Measurements from ENCODE around the gene SDF4. TPM values are rescaled to one million over a fixed set of nuclear protein-coding genes. Genes with fewer than 3 reads are reported as not detected.

Gene SDF4
- total and polyA plus RNA-seq, 7 donors: 33.0 to 181 (median 79.6) TPM

GRCh38 chr1:1181129-1181937 lies 50.5 kb downstream of the SDF4 start:
- Histone ChIP-seq H3K27me3 (peaks cover under 1 to 44% (median 41%) of the 10 kb centered on the region in 3 donors), H3K4me1 (no peaks in the 10 kb centered on the region), H3K27ac (no peak overlapping the region), H3K36me3 (no peaks in the 10 kb centered on the region), H3K9me3 (no peaks in the 10 kb centered on the region), H3K4me3 (no peak overlapping the region)
- WGBS, 2 donors: 90 to 91% methylated on average over 26 of the region's 26 CpGs
- intact Hi-C loops (cut with DNase I): no loop called here
- TF ChIP-seq POLR2A (IDR thresholded peaks at IDR 0.05) (no peak), CTCF (IDR thresholded peaks at IDR 0.05) (no peak), EP300 (IDR thresholded peaks at IDR 0.05) (no peak), POLR2AphosphoS5 (IDR thresholded peaks at IDR 0.05) (no peak)
- no peak for DNase-seq

- intact Hi-C loops (cut with DNase I): no loop called here
- H3K36me3 ChIP-seq: no peaks in the 10 kb centered on the region
- no peak for TF ChIP-seq EP300 (IDR thresholded peaks at IDR 0.05)
- no peak for TF ChIP-seq POLR2A (IDR thresholded peaks at IDR 0.05)
- TF ChIP-seq CTCF (IDR thresholded peaks at IDR 0.05): no peak
- no peak for TF ChIP-seq POLR2AphosphoS5 (IDR thresholded peaks at IDR 0.05)
- peaks cover 3 to 55% (median 45%) of the 10 kb centered on the region in 3 donors for H3K27me3 ChIP-seq
- 85 to 87% methylated on average over 51 of the region's 51 CpGs for WGBS, 2 donors
- H3K4me1 ChIP-seq: no peaks in the 10 kb centered on the region
- no peaks in the 10 kb centered on the region for H3K9me3 ChIP-seq
- no peak overlapping the region for H3K27ac ChIP-seq
- H3K4me3 ChIP-seq: no peak overlapping the region
- DNase-seq: no peak
Measured at GRCh38 chr1:1179983-1180861, 51.6 kb downstream of the SDF4 start.

GRCh38 chr1:1179346-1179982 lies 52.3 kb downstream of the SDF4 start:
- TF ChIP-seq EP300 (IDR thresholded peaks at IDR 0.05): no peak
- no peak for TF ChIP-seq POLR2A (IDR thresholded peaks at IDR 0.05)
- TF ChIP-seq CTCF (IDR thresholded peaks at IDR 0.05): no peak
- no peak for TF ChIP-seq POLR2AphosphoS5 (IDR thresholded peaks at IDR 0.05)
- intact Hi-C loops (cut with DNase I): no loop called here
- H3K27me3 ChIP-seq: peaks cover 3 to 61% (median 48%) of the 10 kb centered on the region in 3 donors

GRCh38 chr1:1178794-1179331 lies 52.9 kb downstream of the SDF4 start:
- Histone ChIP-seq H3K27ac (no peak overlapping the region), H3K36me3 (no peaks in the 10 kb centered on the region), H3K4me3 (no peak overlapping the region), H3K9me3 (no peaks in the 10 kb centered on the region), H3K4me1 (peaks cover 0 to 3% (median 0%) of the 10 kb centered on the region in 4 donors), H3K27me3 (peaks cover 6 to 67% (median 52%) of the 10 kb centered on the region in 3 donors)
- intact Hi-C loops (cut with DNase I): no loop called here
- DNase-seq: no peak
- TF ChIP-seq CTCF (IDR thresholded peaks at IDR 0.05) (no peak), POLR2AphosphoS5 (IDR thresholded peaks at IDR 0.05) (no peak), POLR2A (IDR thresholded peaks at IDR 0.05) (no peak)
- WGBS, 2 donors: 90 to 92% methylated on average over 32 of the region's 32 CpGs

More at GRCh38 chr1:1179346-1179982, 52.3 kb downstream of the SDF4 start:
- no peaks in the 10 kb centered on the region for H3K4me1 ChIP-seq
- no peaks in the 10 kb centered on the region for H3K9me3 ChIP-seq
- H3K4me3 ChIP-seq: no peak overlapping the region
- H3K36me3 ChIP-seq: no peaks in the 10 kb centered on the region
- 81 to 92% methylated on average over 25 of the region's 25 CpGs for WGBS, 2 donors
- DNase-seq: no peak
- H3K27ac ChIP-seq: no peak overlapping the region

Measured in sigmoid colon (tissue), 7 donors.